Stimulated activated memory B cell treated with anti-CD40 and anti-IgM and Interleukin-4, amounts not matched to agents 10 μg/mL and 1 μg/mL and 100 μg/mL, for 72 hours (primary cell): ENCODE data around the gene LMAN2.
A peak's percentile ranks its signal among the peaks of the same experiment; 100 is the strongest.

Experiments
- ATAC-seq: fragments of 150-1000 bp; cut with Tn5 transposase; 2 replicates; pipeline ENCODE4 v1.10.0; 2021
- H3K27ac Mint-ChIP-seq: one replicate; pipeline ENCODE4 v1.8.0; 2022; ENCODE audit warnings: mild to moderate bottlenecking, mixed read lengths
- H3K27me3 Mint-ChIP-seq: one replicate; pipeline ENCODE4 v1.8.0; 2022; ENCODE audit warnings: mixed read lengths
- H3K36me3 Mint-ChIP-seq: one replicate; pipeline ENCODE4 v1.8.0; 2022; ENCODE audit warnings: mixed read lengths
- H3K4me1 Mint-ChIP-seq: one replicate; pipeline ENCODE4 v1.8.0; 2022; ENCODE audit warnings: mixed read lengths
- H3K4me3 Mint-ChIP-seq: one replicate; pipeline ENCODE4 v1.8.0; 2022; ENCODE audit warnings: mild to moderate bottlenecking, moderate library complexity, mixed read lengths
- H3K9me3 Mint-ChIP-seq: one replicate; pipeline ENCODE4 v1.8.0; 2022; ENCODE audit warnings: mixed read lengths

Gene LMAN2, protein sequence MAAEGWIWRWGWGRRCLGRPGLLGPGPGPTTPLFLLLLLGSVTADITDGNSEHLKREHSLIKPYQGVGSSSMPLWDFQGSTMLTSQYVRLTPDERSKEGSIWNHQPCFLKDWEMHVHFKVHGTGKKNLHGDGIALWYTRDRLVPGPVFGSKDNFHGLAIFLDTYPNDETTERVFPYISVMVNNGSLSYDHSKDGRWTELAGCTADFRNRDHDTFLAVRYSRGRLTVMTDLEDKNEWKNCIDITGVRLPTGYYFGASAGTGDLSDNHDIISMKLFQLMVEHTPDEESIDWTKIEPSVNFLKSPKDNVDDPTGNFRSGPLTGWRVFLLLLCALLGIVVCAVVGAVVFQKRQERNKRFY

DNA sequence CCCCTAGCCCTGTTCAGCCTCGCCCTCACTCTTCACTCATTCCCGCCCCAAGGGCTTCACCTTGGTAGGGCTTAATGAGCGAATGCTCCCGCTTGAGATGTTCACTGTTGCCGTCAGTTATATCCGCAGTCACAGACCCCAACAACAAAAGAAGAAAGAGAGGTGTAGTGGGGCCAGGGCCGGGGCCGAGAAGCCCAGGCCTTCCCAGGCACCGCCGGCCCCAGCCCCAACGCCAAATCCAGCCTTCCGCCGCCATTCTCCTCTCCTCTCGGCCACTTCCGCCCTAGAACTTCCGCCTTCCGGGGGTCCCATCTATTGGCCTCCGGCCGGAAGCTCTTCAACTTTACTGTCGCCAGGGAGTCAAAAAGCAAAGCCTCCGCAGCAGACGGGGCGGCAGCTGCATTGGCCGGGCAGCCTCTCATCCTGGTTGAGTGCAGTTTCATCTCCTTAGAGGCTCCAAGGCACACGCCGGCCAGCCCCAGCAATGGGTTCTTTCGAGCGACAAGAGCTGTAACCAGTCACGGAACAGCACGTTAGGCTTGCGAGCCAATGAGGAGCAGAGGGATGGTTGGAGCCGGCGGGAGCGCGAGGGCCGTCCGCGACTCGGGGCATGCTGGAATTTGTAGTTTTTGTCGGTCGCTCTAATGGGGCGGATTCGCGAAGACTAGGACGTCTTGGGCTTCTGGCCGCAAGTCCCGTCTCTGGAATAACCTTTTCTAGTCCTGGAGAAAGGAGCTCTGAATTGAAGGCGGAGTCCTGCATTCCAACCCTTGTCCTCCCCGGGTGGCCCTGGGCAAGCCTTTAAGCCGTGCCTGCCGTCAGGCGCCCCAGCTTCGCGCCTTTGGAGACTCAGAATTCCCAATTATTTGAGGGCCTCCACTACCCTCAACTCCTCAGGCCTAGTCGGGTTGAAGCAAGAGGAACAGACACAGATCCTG lies at the start of gene LMAN2:
TSS of gene LMAN2 (minus strand) at position 277 of the 938 bp plus-strand sequence. CDS start at position 256, 21 bp downstream.
- Mint-ChIP-seq H3K27ac (peak within 1 kb of the TSS; percentile 98), H3K9me3 (no peaks in the 10 kb centered on the region), H3K27me3 (no peaks in the 10 kb centered on the region), H3K4me3 (peak within 1 kb of the TSS; percentile 91), H3K4me1 (peaks cover 52% of the 10 kb centered on the region), H3K36me3 (peaks cover 13% of the 10 kb centered on the region)
- peak; percentile 99 for ATAC-seq

DNA sequence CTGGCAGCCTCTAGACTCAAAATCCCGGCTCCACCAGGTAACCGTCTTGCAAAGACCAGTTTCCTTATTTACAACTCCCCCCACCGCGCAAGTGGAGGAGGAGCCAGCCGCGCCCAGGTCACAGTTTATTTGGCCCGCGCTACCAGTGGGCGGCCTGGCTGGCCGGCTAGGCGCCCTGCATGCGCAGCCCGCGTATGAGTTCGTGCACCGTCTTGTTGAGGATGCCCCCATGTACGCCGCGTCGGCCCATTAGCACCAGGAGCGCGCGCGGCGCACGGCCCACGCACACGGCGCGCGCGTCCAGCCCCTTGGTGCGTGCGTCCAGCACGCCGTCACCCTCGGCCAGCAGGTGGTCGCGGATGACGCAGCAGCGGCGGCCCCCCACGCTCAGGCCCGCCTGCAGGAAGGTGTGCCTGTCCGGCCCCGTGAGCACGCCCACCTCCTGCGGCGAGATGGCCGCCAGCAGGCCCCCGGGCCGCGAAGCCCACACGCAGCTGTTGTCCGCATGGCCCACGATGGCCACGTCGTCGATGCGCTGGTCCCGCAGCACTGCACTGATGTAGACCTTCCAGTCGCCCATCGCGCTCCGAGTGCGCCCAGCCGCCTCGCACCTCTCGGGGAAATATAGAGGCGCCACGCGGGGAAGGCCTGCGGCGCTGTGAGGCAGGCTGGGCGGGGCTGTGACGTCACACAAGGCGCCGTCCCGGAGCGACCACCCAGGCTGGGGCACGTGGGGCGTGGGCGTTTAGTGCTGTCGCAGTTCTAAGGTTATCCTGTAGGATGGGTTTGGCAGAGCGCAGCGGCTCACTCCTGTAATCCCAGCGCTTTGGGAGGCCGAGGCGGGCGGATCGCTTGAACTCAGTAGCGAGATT lies 48.8 kb upstream of the LMAN2 start, which contains the start of gene PFN3:
TSS of gene PFN3 (minus strand) at position 665 of the 872 bp plus-strand sequence. CDS start at position 580, 85 bp downstream.
- Mint-ChIP-seq H3K9me3 (no peaks in the 10 kb centered on the region), H3K27ac (no peak within 1 kb of the TSS), H3K4me1 (peaks cover 31% of the 10 kb centered on the region), H3K4me3 (no peak within 1 kb of the TSS), H3K27me3 (peaks cover 27% of the 10 kb centered on the region), H3K36me3 (no peaks in the 10 kb centered on the region)
- ATAC-seq, result no peak

DNA sequence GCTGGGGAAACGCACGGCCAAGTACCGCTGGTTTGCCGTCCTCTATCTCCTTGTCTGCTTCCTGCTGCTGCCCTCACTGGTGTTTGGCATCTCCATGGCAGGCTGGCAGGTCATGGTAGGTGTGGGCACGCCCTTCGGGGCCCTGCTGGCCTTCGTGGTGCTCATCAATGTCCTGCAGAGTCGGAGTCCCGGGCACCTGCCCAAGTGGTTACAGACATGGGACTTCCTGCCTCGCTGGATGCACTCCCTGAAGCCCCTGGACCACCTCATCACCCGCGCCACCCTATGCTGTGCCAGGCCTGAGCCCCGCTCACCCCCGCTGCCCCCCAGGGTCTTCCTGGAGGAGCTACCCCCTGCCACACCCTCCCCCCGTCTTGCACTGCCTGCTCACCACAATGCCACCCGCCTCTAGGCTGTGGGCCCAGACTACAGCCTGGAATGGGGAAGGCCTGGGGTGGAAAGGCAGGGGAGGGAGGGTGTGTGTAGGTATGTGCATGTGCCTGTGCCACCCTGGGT lies 46.5 kb upstream of the LMAN2 start:
- no peak overlapping the region for H3K27ac Mint-ChIP-seq
- H3K27me3 Mint-ChIP-seq, result peaks cover 20% of the 10 kb centered on the region
- H3K9me3 Mint-ChIP-seq, result no peaks in the 10 kb centered on the region
- no peak overlapping the region for H3K4me3 Mint-ChIP-seq
- no peak for ATAC-seq
- H3K4me1 Mint-ChIP-seq, result peaks cover 18% of the 10 kb centered on the region
- no peaks in the 10 kb centered on the region for H3K36me3 Mint-ChIP-seq

DNA sequence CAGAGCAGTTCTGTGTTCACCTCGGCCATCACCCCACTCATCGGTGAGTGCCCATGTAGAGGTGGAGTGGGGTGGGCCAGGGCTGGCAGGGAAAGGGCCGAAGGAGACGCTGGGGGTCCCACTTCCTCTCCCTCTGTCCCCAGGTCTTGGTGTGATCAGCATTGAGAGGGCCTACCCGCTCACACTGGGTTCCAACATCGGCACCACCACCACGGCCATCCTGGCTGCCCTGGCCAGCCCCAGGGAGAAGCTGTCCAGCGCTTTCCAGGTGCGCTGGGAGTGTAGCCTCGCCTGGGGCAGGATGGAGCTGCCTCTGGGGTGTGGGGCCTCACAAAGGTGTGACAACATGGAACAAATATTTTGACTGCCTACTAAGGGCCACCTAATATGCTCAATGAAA lies 45.3 kb upstream of the LMAN2 start:
- no peak for ATAC-seq
- Mint-ChIP-seq H3K4me1 (peaks cover 13% of the 10 kb centered on the region), H3K27me3 (peaks cover 9% of the 10 kb centered on the region), H3K4me3 (no peak overlapping the region), H3K27ac (no peak overlapping the region), H3K9me3 (no peaks in the 10 kb centered on the region), H3K36me3 (no peaks in the 10 kb centered on the region)

DNA sequence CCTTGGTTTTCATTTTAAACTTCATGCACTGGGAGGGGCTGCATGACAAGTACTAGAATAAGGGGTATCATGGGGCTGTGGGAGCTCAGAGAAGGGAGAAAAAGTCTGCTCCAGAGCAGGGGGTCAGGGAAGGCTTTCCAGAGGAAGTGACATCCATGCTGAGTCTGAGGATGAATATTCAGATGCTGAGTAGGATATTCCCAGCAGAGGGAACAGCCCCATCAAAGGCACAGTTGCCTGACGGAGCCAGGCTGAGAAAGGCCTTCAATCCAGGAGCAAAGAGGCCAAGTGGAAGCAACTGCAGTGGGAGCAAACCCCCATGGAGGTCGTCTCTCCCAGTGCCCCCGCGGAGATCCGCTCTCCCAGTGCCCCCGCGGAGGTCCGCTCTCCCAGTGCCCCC lies 44.6 kb upstream of the LMAN2 start:
- Mint-ChIP-seq H3K36me3 (no peaks in the 10 kb centered on the region), H3K27ac (no peak overlapping the region), H3K4me3 (no peak overlapping the region), H3K9me3 (no peaks in the 10 kb centered on the region), H3K27me3 (peaks cover 2% of the 10 kb centered on the region), H3K4me1 (peaks cover 13% of the 10 kb centered on the region)
- no peak for ATAC-seq

DNA sequence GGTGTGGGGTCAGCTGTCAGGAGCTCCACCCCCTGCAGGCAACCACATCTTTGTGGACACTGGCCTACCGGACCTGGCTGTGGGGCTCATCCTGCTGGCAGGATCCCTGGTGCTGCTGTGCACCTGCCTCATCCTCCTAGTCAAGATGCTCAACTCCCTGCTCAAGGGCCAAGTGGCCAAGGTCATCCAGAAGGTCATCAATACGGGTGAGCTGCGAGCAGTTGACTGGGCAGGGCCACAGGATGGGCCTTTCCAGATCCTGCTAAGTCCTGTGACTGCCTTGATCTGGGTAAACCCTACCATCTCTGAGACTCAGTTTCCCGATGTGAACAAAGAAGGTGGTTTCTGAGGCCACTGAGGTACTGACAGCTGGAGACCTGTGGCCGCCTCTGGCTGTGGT lies 42.5 kb upstream of the LMAN2 start:
- no peak for ATAC-seq
- H3K9me3 Mint-ChIP-seq, result no peaks in the 10 kb centered on the region
- H3K27ac Mint-ChIP-seq, result no peak overlapping the region
- H3K36me3 Mint-ChIP-seq, result no peaks in the 10 kb centered on the region
- H3K27me3 Mint-ChIP-seq, result no peaks in the 10 kb centered on the region
- H3K4me3 Mint-ChIP-seq, result no peak overlapping the region
- peaks cover 34% of the 10 kb centered on the region for H3K4me1 Mint-ChIP-seq

DNA sequence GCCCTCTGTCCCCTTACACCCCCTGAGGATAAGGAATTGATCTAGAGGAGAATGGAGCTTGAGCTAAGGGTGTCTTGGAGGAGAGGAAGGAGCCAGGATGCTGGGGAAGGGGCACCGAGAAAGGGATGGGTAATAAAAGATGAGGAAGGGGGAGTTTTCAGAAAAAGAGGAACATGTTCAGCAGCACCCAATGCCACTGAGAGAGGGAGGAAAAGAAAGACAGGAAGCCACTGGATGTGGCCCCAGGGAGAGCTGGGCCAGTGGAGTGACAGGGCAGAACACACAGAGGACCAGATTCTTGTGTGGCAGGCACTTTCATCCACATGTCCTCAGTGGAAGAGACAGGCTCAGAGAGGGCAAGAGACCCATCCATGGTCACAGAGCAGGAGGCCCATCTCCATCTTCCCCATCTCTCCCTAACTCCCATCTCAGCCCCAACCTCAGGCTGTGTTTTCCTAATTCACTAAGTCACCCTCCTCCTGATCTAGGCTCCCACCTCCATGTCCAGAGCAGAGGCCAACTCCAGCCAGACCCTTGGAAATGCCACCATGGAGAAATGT lies 41.8 kb upstream of the LMAN2 start:
- no peak for ATAC-seq
- H3K36me3 Mint-ChIP-seq, result no peaks in the 10 kb centered on the region
- H3K4me1 Mint-ChIP-seq, result peaks cover 41% of the 10 kb centered on the region
- peak overlapping the region; percentile 56 for H3K27ac Mint-ChIP-seq
- no peak overlapping the region for H3K4me3 Mint-ChIP-seq
- H3K27me3 Mint-ChIP-seq, result no peaks in the 10 kb centered on the region
- no peaks in the 10 kb centered on the region for H3K9me3 Mint-ChIP-seq

DNA sequence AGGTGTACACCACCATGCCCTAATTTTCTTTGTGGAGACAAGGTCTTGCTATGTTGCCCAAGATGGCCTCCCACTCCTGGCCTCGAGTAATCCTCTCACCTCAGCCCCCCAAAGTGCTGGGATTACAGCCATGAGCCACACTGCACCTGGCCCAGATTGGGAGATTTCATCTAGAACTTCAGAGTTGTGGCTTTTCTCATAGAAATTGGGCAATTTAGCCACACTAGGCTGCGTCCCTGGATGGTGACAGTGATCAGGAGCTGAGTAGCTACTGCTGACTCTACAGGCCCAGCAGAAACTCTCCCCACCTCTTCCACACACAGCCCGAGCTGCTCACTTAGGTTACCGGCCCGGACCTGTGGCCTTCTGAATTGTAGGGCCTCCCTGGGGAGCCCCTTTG lies 41.3 kb upstream of the LMAN2 start:
- Mint-ChIP-seq H3K9me3 (no peaks in the 10 kb centered on the region), H3K4me3 (no peak overlapping the region), H3K27me3 (no peaks in the 10 kb centered on the region), H3K4me1 (peaks cover 46% of the 10 kb centered on the region), H3K36me3 (no peaks in the 10 kb centered on the region), H3K27ac (peak overlapping the region; percentile 56)
- no peak for ATAC-seq

DNA sequence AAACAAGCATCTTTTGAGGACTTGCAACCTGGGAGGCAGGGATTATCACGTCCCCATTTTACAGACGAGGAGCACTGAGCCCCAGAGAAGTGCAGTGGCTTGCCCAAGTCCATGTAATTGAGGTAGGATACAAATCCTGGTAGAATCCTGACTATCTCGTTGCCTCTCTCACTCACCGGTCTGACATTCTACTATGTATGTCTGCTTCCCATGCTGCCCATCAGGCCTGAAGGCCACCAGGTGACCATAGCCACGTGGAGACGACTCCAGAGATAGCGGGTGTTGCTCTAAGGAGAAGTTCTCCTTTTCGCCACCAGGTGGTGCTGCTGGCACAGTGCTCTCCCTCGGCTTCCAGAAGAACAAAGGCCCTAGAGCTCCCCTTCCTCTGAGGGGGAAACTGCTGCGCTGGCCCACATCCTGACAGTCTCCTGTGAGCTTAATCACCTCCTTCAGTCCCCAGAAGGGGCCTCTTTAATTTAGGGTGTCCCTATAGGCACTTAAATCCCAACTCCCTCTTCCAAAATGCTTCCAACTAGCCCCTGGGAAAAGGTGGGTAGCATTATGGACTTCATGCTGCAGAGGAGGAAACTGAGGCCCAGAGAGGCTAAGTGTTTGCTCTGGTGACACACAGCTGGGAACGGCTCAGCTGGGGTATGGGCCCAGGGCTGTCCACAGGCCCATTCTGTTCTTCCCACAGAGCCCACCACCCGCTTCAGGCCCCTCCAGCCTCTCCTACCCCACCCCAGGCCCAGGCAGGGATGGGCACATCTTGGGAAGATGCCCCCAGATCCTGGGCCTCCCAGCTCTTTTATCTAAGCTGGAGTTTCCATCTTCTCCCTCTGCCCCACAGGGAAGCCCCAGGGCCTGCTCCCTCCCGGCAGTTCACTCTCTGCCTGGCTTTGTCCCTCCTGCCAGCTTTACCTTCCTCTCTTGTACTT lies 39.2 kb upstream of the LMAN2 start:
- no peaks in the 10 kb centered on the region for H3K36me3 Mint-ChIP-seq
- H3K4me3 Mint-ChIP-seq, result no peak overlapping the region
- H3K27me3 Mint-ChIP-seq, result peaks cover 7% of the 10 kb centered on the region
- peak overlapping the region; percentile 57 for H3K27ac Mint-ChIP-seq
- no peaks in the 10 kb centered on the region for H3K9me3 Mint-ChIP-seq
- ATAC-seq, result peak; percentile 79
- H3K4me1 Mint-ChIP-seq, result peaks cover 46% of the 10 kb centered on the region

DNA sequence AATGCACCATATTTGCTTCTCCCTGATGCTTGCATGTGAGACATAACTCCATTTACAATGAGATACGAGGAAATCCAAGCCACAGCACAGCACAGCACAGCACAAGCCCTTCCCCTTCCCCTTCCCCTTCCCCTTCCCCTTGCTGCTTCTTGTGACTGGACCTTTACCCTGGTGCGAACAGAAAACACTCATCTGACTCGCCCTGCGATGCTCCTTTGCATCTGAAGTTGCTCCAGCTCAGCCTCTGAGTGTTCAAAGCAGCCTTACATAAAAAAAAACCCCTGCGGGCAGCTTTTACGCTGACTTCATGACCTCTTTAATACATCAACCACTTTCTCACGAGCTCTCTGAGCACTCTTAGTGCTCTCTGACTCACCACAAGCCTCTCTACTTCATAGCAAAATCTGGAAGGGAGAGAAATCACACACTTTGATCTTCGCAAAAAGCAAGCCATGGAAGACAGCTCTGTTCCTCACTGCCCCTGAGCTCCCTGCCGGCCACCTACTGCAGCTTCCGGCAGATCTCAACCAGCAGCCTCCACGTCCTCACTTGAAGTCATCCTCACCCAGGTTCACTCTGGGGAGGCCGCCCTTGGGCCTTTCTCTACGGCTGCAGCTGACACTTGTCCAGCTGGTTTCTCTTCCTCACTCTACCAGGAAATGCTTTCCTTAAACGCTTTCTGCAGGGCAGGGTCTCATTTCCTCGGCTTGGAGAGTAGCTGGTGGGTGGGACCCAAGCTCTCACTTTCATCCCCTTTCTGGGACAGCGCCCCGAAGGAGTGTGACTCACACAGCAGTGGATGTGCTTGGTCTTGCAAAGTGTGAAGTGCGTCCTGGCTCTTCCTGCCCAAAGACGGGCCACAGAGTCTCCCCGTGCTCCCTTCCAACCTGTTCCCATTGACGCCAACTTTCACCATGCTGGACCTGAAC lies 38.0 kb upstream of the LMAN2 start:
- Mint-ChIP-seq H3K4me3 (peak overlapping the region; percentile 3), H3K36me3 (no peaks in the 10 kb centered on the region), H3K4me1 (peaks cover 46% of the 10 kb centered on the region), H3K9me3 (no peaks in the 10 kb centered on the region), H3K27me3 (peaks cover 17% of the 10 kb centered on the region), H3K27ac (peak overlapping the region; percentile 57)
- ATAC-seq, result peak; percentile 58

DNA sequence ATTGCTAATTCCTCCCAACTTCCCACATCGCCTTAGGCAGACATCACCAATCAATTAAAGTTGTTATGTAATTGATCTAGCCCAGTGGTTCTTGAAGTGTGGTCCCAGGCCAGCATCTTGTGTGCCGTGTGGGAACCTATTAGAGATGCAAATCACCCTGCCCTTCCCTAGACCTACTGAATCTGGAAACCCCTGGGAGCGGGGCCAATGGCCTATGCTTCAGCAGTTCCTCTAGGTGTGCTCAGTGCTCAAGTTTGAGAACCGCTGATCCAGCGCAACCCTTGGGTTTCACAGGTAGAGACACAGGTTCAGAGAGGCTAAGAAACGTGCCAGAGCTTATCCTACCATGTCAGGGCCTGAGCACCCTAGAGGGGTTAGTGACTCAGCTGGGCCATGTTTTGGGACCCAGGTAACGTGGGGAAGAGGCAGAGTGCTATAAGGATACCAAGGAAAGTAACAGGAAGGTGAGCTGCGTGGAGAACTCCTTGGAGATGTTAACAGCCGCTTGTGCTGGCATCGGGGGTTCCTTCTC lies 37.1 kb upstream of the LMAN2 start:
- peak overlapping the region; percentile 57 for H3K27ac Mint-ChIP-seq
- no peaks in the 10 kb centered on the region for H3K36me3 Mint-ChIP-seq
- peaks cover 46% of the 10 kb centered on the region for H3K4me1 Mint-ChIP-seq
- H3K27me3 Mint-ChIP-seq, result peaks cover 24% of the 10 kb centered on the region
- H3K9me3 Mint-ChIP-seq, result no peaks in the 10 kb centered on the region
- ATAC-seq, result no peak
- no peak overlapping the region for H3K4me3 Mint-ChIP-seq

DNA sequence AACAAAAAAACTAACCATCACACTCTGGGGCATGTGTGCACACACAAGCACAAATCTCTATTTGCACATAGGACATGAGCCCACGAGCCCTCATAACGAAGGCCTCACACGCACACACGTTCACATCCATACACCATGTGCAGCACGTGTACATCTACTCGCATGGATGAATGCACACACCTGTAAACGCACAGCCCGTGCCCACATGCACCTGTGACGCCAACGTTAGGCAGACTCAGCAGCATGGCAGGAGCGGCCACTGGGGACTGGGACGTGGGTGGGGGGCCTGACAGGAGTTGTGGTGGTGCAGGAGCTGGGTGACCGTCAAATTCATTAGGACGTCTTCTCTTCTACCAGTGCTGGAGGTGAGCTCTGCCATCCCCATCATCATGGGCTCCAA lies 35.9 kb upstream of the LMAN2 start:
- no peak for ATAC-seq
- no peak overlapping the region for H3K4me3 Mint-ChIP-seq
- no peaks in the 10 kb centered on the region for H3K36me3 Mint-ChIP-seq
- H3K9me3 Mint-ChIP-seq, result no peaks in the 10 kb centered on the region
- peaks cover 33% of the 10 kb centered on the region for H3K27me3 Mint-ChIP-seq
- peaks cover 42% of the 10 kb centered on the region for H3K4me1 Mint-ChIP-seq
- H3K27ac Mint-ChIP-seq, result no peak overlapping the region
